ENCODE measurements around the gene ATOX1. TPM values are rescaled to one million over a fixed set of nuclear protein-coding genes. Genes with fewer than 3 reads are reported as not detected.
"Not testable (repeated sequence)": the region's sequence is repeated elsewhere in the genome, so short reads cannot be mapped to it uniquely, and the experiment has no call there.

Gene ATOX1
- polyA plus RNA-seq, 4 donors, result 103 to 128 (median 116) TPM

DNA sequence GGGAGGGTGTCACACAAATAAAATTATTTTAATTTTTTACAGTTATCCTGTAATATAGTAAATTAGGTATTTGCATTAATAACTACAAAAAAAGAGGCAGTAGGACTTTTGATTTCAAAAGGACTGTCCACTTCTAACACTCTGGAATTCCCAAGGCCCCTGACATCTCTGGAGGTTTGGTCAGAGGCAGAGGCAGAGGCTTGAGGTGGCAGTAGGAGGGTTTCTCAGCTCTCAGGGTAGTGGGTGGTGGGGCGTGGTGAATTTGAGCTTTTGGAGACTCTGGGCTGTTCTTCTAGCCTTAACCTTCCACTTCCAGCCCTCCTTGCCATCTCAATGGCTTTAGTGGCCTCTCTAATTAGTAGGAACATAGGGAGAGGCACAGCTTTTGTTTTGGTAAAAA, 22.8 kb downstream of the ATOX1 start:
- no peak for DNase-seq (ENCODE audit: low read depth in 4 of 4, low spot score in 2 of 4)

DNA sequence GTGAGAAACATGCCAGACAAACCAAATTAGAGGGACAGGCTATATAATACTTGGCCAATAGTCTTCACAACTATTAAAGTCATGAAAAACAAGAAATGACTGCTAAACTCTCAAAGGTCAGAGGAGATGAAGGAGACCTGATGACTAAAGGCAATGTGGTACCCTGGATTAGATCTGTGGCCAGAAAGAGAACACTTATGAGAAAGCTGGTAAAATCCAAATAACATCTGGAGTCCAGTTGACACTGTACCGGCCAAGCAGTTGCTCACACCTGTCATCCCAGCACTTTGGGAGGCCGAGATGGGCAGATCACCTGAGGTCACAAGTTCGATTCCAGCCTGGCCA, 24.4 kb downstream of the ATOX1 start:
- no peak for DNase-seq (ENCODE audit: low read depth in 4 of 4, low spot score in 2 of 4)

DNA sequence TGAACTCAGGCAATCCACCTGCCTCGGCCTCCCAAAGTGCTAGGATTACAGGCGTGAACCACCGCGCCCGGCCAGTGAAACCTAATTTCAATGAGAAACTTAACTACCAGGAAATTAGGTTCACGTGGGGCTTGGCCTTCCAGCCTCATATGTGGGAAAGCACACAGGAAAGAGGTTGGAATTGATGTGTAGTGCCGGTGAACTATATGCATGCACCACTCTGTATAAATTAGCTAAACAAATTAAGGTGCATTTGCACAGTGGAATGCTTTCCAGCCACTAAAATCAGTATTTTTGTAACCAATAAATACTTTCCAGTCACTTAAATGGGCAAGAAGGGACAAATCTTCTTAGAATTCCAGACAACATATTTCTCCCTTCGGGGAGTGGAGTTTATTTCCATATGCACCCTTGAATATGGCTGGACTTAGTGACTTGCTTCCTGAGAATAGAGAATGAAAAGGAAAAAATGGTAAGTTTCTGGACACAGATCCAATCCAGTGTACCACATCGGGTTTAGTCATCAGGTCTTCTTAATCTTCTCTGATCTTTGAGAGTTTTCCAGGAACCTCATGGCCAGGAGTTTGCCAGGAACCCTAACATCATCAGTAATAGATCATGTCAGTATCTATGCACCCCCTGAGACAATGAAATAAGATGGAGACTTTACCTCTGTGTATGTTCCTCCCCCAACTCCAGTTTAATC, 24.9 kb downstream of the ATOX1 start:
- no peak for DNase-seq (ENCODE audit: low read depth in 4 of 4, low spot score in 2 of 4)

DNA sequence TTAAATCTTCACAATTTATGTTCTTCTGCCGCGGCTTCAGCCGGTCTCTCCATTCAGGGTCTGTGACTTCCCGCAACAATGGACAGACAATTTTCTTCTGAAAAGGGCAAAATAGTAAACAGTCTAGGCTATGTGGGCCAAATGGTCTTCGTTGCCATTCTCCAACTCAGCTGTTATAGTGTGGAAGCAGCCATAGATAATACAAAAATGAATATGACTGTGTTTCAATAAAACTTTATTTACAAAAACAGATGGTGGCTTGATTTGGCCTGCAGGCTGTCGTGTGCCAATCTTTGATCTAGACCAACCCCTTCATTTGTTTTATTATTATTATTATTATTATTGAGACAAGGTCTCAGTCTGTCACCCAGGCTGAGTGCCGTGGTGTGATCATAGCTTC, 28.1 kb downstream of the ATOX1 start:
- no peak for DNase-seq (ENCODE audit: low read depth in 4 of 4, low spot score in 2 of 4)

DNA sequence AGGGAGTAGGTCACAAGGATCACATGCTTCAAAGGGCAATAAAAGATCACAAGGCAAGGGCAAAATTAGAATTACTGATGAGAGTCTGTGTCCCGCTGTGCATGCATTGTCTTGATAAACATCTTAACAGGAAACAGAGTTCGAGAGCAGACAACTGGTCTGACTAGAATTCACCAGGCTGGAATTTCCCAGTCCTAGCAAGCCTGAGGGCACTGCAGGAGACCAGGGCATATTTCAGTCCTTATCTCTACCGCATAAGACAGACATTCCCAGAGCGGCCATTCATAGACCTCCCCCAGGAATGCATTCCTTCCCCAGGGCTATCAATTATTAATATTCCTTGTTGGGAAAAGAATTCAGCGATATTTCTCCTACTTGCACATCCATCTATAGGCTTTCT, 28.8 kb downstream of the ATOX1 start:
- DNase-seq (ENCODE audit: low read depth in 4 of 4, low spot score in 2 of 4), result not testable (repeated sequence)

DNA sequence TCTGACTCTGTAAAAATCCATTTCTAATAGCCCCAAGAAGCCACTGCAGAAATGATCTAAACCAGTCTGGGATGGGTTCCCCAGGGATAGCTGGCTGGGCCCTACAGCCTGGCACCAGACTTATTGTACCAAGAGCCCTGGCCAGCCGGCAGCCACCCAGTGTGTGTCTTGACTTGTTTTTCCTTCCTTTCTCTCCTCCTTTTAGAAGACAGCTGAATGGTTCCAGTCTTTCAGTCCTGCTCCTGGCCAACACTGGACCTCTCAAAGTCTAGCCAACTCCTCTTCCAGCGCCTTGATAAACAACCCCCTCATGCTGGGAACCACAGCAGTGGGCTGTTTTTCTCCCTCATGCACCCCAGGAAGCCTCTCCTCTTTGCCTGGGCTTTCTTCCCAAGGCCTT, 34.1 kb downstream of the ATOX1 start:
- DNase-seq (ENCODE audit: low read depth in 4 of 4, low spot score in 2 of 4), result no peak

- DNase-seq (ENCODE audit: low read depth in 4 of 4, low spot score in 2 of 4), result no peak
These were observed 35.9 kb downstream of the ATOX1 start for GRCh38 chr5:151722546-151722945.

GRCh38 chr5:151721812-151722391, 36.5 kb downstream of the ATOX1 start:
- no peak for DNase-seq (ENCODE audit: low read depth in 4 of 4, low spot score in 2 of 4)

- DNase-seq (ENCODE audit: low read depth in 4 of 4, low spot score in 2 of 4), result no peak
These were observed 37.3 kb downstream of the ATOX1 start for GRCh38 chr5:151721087-151721646.

GRCh38 chr5:151720215-151720614, 38.2 kb downstream of the ATOX1 start:
- DNase-seq (ENCODE audit: low read depth in 4 of 4, low spot score in 2 of 4), result no peak

GRCh38 chr5:151719228-151720000, 39.0 kb downstream of the ATOX1 start:
- DNase-seq (ENCODE audit: low read depth in 4 of 4, low spot score in 2 of 4), result no peak

DNA sequence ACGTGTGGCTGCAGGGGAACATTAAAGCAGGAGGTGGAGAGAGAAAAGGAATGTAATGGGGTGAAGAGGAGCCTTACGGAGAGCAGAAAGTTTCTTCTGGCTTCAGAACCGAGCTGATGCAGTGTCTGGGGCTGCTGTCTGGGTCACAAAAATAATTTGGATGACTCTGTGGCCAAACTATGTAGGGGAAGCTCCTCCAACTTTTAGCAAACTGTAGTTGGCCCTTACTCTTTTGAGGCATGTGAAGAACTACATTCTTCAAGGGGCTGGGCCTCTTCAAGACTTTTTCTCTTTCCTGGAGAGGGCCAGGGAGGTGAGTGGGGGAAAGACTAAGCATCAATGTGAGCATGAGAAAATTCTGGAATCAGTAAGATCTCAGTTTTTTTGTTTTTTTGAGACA, 39.8 kb downstream of the ATOX1 start:
- no peak for DNase-seq (ENCODE audit: low read depth in 4 of 4, low spot score in 2 of 4)

DNA sequence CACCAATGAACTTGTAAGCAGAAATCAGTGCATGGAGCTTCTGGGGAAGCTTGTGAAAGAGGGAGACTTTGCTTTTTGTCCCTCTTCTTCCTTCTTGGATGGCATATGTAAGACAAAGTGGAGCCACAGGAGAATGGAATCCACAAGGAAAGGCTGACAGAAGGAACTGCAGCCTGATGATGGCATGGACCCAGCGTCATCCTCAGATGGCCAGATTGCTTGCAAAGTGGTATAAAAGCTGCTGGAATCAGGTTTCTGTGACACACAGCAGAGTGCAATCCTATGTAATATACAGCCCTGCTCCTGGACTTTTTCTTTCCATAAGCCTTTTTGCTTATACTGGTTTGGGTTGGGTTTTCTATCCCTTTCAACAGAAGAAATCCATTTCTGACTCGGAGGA, 40.3 kb downstream of the ATOX1 start:
- no peak for DNase-seq (ENCODE audit: low read depth in 4 of 4, low spot score in 2 of 4)

DNA sequence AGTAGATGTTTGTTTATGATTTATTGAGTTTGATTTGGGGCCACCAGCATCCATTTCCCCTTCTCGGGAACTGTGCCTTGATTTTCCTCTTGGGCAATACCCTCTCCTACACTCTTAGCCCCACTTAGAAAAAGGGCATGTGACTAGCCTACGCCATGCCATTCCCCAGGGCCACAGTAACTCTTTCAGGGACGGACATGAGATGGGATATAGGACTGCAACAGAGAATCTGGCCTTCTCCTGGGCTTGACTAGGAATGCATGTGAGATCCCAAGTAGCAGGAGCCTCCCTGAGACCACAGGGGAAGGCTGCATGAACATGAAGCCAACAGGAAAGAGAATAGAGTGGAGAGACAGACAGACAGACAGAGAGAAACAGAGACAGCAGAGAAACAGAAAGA, 41.0 kb downstream of the ATOX1 start:
- no peak for DNase-seq (ENCODE audit: low read depth in 4 of 4, low spot score in 2 of 4)

DNA sequence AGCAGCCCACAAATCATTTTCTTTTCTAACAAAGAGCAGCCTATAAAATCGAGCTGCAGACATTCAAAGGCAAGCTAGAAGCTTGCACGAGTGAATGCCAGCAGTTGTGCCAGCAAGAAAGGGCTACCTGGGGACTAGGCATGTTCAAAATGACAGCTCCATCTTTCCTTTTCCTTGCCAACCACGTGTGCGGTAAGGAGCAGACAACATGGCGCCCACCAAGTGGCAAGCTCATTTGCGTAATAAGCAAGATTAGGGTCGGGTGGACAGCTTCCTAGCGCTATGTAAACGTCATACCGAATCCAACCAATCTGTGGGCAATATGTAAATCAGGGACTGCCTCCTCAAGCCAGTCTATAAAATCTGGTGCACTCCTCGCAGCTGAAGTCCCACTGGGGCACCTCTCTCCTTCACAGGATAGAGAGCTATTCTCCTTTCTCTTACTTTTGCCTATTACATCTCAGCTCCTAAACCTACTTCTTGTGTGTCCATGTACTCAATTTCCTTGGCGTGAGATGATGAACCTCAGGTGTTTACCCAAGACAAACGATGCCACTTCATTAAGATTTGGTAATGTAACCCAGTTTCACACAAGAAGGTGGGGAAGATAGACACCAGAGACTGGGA, 49.2 kb downstream of the ATOX1 start:
- DNase-seq (ENCODE audit: low read depth in 4 of 4, low spot score in 2 of 4), result no peak

DNA sequence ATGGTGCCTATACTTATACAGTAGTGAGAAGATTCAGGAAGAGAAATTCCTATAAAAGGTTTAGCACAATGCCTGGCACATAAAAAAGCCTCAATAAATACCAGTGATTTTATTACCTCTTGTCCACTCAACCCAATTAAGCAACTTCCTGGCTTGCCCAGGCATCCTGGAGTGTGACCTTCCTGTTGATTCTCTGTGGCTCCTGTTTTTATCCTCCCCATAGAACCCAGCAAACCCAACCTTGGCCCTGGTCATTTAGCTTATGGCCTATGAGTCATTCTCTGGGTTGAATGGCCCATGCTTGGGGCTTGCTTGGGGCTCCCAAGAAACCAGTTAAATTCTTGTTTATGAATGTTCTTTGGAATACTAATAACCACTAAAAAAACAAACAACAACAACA, 50.3 kb downstream of the ATOX1 start:
- no peak for DNase-seq (ENCODE audit: low read depth in 4 of 4, low spot score in 2 of 4)

DNA sequence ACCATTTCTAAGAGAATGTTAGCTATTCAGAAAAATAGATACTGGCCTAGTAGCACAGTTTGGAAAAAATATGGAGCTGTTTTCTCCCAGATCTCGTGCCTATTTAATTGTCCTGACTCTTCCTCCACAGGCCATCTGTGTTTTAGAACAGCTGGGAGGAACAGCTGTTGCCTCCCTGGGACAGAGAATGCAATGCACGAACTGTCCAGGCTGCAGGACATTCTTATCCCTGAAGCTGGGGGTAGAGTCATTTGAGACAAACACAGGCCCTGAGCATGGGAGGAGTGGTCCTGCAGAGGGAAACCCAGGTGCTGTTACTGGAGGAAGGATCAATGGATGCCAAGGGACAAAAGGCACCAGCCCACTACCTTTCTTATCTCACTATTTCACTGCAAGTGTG, 50.9 kb downstream of the ATOX1 start:
- DNase-seq (ENCODE audit: low read depth in 4 of 4, low spot score in 2 of 4), result no peak

DNA sequence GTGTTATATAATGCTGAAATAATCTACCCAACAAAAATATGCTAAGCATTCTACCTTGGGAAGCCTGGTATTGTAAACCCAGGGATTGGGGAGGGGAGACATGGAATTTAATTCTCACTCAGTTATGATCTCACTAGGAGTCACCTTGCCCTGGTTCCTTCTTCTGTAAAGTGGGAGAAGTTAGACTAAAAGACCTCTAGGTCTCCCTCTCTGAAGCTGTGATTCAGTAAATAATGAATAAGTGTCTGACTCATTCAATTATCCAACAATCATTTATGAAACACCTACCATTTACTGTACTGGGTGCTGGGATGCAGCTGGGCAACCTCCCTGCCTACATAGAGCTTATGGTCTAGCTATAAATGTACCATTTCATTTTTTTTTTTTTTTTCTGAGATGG, 51.5 kb downstream of the ATOX1 start:
- no peak for DNase-seq (ENCODE audit: low read depth in 4 of 4, low spot score in 2 of 4)

DNA sequence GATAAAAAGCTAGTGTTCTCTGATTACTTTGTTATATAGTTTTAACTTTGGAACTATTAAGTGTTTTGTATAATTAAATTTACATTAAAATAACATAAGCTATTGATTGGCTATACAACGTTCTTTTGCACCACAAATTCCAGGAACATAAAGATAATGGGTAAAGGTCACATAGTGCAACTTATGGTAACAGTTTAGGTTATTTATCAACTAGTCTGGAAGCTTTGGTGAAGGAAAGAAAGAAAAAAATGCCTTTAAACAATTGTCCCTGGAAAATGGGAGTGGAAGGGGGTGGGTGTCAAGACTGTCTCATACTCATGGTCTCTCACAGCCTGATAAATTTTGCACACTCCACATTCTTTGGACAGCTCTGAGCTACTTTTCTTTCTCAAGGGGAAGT, 54.7 kb downstream of the ATOX1 start:
- no peak for DNase-seq (ENCODE audit: low read depth in 4 of 4, low spot score in 2 of 4)

DNA sequence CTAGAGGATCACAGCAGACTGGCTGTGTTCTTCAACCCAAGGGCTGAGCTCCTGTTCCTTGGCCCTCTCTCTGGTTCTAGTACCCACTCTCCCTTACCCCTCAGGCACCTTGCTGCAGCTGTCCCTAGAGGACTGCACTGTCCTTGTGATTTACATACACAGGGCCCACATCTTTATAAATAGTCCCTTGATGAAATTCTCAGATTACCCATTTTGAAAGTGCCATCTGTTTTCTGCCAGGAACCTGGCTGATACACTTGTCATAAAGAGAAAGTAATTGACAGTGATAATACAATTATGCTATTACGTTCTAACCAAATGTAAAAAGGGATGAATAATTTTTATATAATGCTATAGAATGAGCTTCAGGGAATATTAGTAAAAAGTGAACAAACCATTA, 55.2 kb downstream of the ATOX1 start:
- no peak for DNase-seq (ENCODE audit: low read depth in 4 of 4, low spot score in 2 of 4)

- DNase-seq (ENCODE audit: low read depth in 4 of 4, low spot score in 2 of 4), result no peak
These were observed 57.6 kb downstream of the ATOX1 start for GRCh38 chr5:151700820-151701219.

Data from left renal cortex interstitium (tissue), 4 donors.